ENCODE data around the gene CABP7. TPM values are rescaled to one million over a fixed set of nuclear protein-coding genes. Genes with fewer than 3 reads are reported as not detected.

The CABP7 gene
- total and polyA plus RNA-seq, 12 donors: 0.77 to 15.1 (median 5.9) TPM

- H3K27me3 ChIP-seq: no peaks in the 10 kb centered on the region
- peaks cover 0 to 22% of the 10 kb centered on the region in 2 donors for H3K36me3 ChIP-seq (replicated peaks in 1 of 2)
- H3K27ac ChIP-seq: peak within 1 kb of the TSS; percentile 65 to 93 (median 78)
- DNase-seq: peak; percentile 89 to 96 (median 92)
- intact Hi-C loops (cut with DNase I): no loop called here
- peaks cover 18 to 22% of the 10 kb centered on the region in 2 donors for H3K4me1 ChIP-seq (replicated peaks in 1 of 2)
- H3K9me3 ChIP-seq (replicated peaks in 1 of 3): no peaks in the 10 kb centered on the region
- peak within 1 kb of the TSS; percentile 36 to 93 (median 86) for H3K4me3 ChIP-seq
- TF ChIP-seq CTCF (IDR thresholded peaks at IDR 0.05) (no peak), POLR2A (IDR thresholded peaks at IDR 0.05) (no peak)
- 0 to 11% (median 1%) methylated on average over 35 to 46 of the region's 46 CpGs for WGBS, 4 donors
These were observed 47.6 kb downstream of the CABP7 start, which contains the start of gene UQCR10 for GRCh38 chr22:29767171-29768051. TSS of gene UQCR10 (plus strand) at chr22:29767369. CDS start at chr22:29767399, 30 bp downstream.

GRCh38 chr22:29768052-29768693, 48.4 kb downstream of the CABP7 start:
- Histone ChIP-seq H3K36me3 (replicated peaks in 1 of 2) (peaks cover 0 to 22% of the 10 kb centered on the region in 2 donors), H3K4me1 (replicated peaks in 1 of 2) (peaks cover 18 to 23% of the 10 kb centered on the region in 2 donors), H3K4me3 (peak overlapping the region in 3 of 4 donors; percentile 36 to 93 (median 85)), H3K27me3 (no peaks in the 10 kb centered on the region), H3K27ac (peak overlapping the region in 2 of 5 donors; percentile 77 to 78), H3K9me3 (replicated peaks in 1 of 3) (no peaks in the 10 kb centered on the region)
- DNase-seq: no peak
- WGBS, 4 donors: 31 to 39% (median 35%) methylated on average over 6 of the region's 6 CpGs
- TF ChIP-seq CTCF (IDR thresholded peaks at IDR 0.05) (no peak), POLR2A (IDR thresholded peaks at IDR 0.05) (no peak)
- intact Hi-C loops (cut with DNase I): no loop called here

- intact Hi-C loops (cut with DNase I): no loop called here
These were observed 50.0 kb downstream of the CABP7 start for GRCh38 chr22:29769723-29770321.

More at GRCh38 chr22:29769723-29770321, 50.0 kb downstream of the CABP7 start:
- H3K27ac ChIP-seq: no peak overlapping the region
- no peaks in the 10 kb centered on the region for H3K27me3 ChIP-seq
- WGBS, 4 donors: 70 to 83% (median 79%) methylated on average over 2 of the region's 2 CpGs
- no peak overlapping the region for H3K4me3 ChIP-seq
- DNase-seq: no peak
- peaks cover 0 to 22% of the 10 kb centered on the region in 2 donors for H3K36me3 ChIP-seq (replicated peaks in 1 of 2)
- no peak for TF ChIP-seq CTCF (IDR thresholded peaks at IDR 0.05)
- TF ChIP-seq POLR2A (IDR thresholded peaks at IDR 0.05): no peak
- H3K9me3 ChIP-seq (replicated peaks in 1 of 3): no peaks in the 10 kb centered on the region
- peaks cover 18 to 25% of the 10 kb centered on the region in 2 donors for H3K4me1 ChIP-seq (replicated peaks in 1 of 2)

All from adrenal gland (tissue), 12 donors.